Endodermal cell (in vitro differentiated cells): ENCODE results near the gene RSRP1. TPM values are rescaled to one million over a fixed set of nuclear protein-coding genes. Genes with fewer than 3 reads are reported as not detected.

Experiments
- DNase-seq: peaks from one replicate; pipeline ENCODE4 v3.0.0-alpha.2; 2017
- H3K27ac ChIP-seq: 2 replicates; pipeline ENCODE4 v1.5.1; 2013; ENCODE audit warnings: mild to moderate bottlenecking, low read depth, low read length, moderate library complexity
- H3K27me3 ChIP-seq: 2 replicates; pipeline ENCODE4 v1.6.1; 2013; ENCODE audit warnings: mild to moderate bottlenecking, low read length, moderate library complexity; ENCODE audit not compliant: insufficient read depth, control insufficient read depth, poor library complexity, severe bottlenecking
- H3K36me3 ChIP-seq: 2 replicates; pipeline ENCODE4 v1.7.0; 2013; ENCODE audit warnings: mild to moderate bottlenecking, low read length, moderate library complexity; ENCODE audit not compliant: control insufficient read depth, insufficient read depth
- H3K4me1 ChIP-seq: one replicate; pipeline ENCODE4 v1.7.0; 2013; ENCODE audit warnings: low read length; ENCODE audit not compliant: control insufficient read depth, insufficient read depth
- H3K4me3 ChIP-seq: 2 replicates; pipeline ENCODE4 v1.5.1; 2013; ENCODE audit warnings: mild to moderate bottlenecking, low read length, moderate library complexity
- H3K9ac ChIP-seq: 2 replicates; pipeline ENCODE4 v1.6.1; 2013; ENCODE audit warnings: mild to moderate bottlenecking, low read length, moderate library complexity; ENCODE audit not compliant: poor library complexity, severe bottlenecking; ENCODE audit errors: extremely low read depth
- H3K9me3 ChIP-seq: 2 replicates; pipeline ENCODE4 v1.6.1; 2013; ENCODE audit warnings: mild to moderate bottlenecking, low read length, moderate library complexity; ENCODE audit not compliant: control insufficient read depth
- H3K27ac Mint-ChIP-seq: 2 replicates; pipeline ENCODE4 v1.8.0; 2020; ENCODE audit warnings: mixed read lengths
- H3K27me3 Mint-ChIP-seq: 2 replicates; pipeline ENCODE4 v1.8.0; 2021; ENCODE audit warnings: mild to moderate bottlenecking, mixed read lengths; ENCODE audit not compliant: insufficient read depth
- H3K36me3 Mint-ChIP-seq: 2 replicates; pipeline ENCODE4 v1.8.0; 2020; ENCODE audit warnings: low read depth, mixed read lengths
- H3K4me1 Mint-ChIP-seq: 2 replicates; pipeline ENCODE4 v1.8.0; 2020; ENCODE audit warnings: mixed read lengths
- H3K4me3 Mint-ChIP-seq: 2 replicates; pipeline ENCODE4 v1.8.0; 2020; ENCODE audit warnings: mild to moderate bottlenecking, moderate library complexity, mixed read lengths
- H3K9me3 Mint-ChIP-seq: 2 replicates; pipeline ENCODE4 v1.8.0; 2020; ENCODE audit warnings: mild to moderate bottlenecking, mixed read lengths
- WGBS, 2 experiments: methylation state at CpG; one replicate each; pipeline versions ENCODE4 v1.1.5 to v1.1.7; 2013; ENCODE audit warnings: missing lambda C conversion rate in 2 of 2, mixed read lengths in 1 of 2; ENCODE audit not compliant: insufficient coverage in 1 of 2, insufficient read length in 1 of 2; 5-methylcytosine and 5-hydroxymethylcytosine counted together
- total RNA-seq, 2 donors: library from RNA; stranded (reverse); fragmentation: NEBNext Ultra II Directional in 1 of 2; extraction: Animal tissue kit (Norgen Biotek cat#: 25700) in 1 of 2; gene quantifications; 2 replicates in 1 of 2; 3 replicates in 1 of 2; pipeline ENCODE4 v1.2.1, GENCODE V29; 2021
- TF ChIP-seq, protein P1 (sequence below): fragments of 200-600 bp; sonication (generic); conservative IDR thresholded peaks from 2 replicates; pipeline ENCODE4 v1.5.0; 2021; ENCODE audit warnings: antibody characterized with exemption, mild to moderate bottlenecking

RSRP1 gene
- total RNA-seq, 2 donors from 2014 or later: 90.3 to 92.5 TPM

DNA sequence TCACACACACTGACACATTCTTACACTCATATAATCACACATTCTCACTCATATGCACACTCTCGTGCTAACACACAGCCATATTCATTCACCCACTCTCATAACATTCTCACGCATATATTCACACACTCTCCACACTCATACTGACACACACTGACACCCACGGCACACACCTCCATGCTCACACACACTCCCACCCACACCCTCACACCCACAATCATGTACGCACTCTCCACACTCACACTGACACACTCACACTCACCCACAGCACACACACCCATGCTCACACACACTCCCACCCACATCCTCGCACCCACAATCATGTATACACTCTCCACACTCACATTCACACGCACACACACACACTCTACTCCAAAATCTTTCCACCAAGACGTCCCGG, 53.2 kb downstream of the RSRP1 start:
- peaks cover 42% of the 10 kb centered on the region for H3K4me1 Mint-ChIP-seq
- no peak overlapping the region for H3K4me3 Mint-ChIP-seq
- Histone ChIP-seq H3K36me3 (no peaks in the 10 kb centered on the region), H3K27me3 (no peaks in the 10 kb centered on the region), H3K27ac (no peak overlapping the region), H3K9me3 (no peaks in the 10 kb centered on the region), H3K4me1 (peaks cover 16% of the 10 kb centered on the region), H3K9ac (no peak overlapping the region), H3K4me3 (no peak overlapping the region)
- H3K36me3 Mint-ChIP-seq: no peaks in the 10 kb centered on the region
- TF ChIP-seq, protein P1, sequence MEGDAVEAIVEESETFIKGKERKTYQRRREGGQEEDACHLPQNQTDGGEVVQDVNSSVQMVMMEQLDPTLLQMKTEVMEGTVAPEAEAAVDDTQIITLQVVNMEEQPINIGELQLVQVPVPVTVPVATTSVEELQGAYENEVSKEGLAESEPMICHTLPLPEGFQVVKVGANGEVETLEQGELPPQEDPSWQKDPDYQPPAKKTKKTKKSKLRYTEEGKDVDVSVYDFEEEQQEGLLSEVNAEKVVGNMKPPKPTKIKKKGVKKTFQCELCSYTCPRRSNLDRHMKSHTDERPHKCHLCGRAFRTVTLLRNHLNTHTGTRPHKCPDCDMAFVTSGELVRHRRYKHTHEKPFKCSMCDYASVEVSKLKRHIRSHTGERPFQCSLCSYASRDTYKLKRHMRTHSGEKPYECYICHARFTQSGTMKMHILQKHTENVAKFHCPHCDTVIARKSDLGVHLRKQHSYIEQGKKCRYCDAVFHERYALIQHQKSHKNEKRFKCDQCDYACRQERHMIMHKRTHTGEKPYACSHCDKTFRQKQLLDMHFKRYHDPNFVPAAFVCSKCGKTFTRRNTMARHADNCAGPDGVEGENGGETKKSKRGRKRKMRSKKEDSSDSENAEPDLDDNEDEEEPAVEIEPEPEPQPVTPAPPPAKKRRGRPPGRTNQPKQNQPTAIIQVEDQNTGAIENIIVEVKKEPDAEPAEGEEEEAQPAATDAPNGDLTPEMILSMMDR: no peak
- no peaks in the 10 kb centered on the region for H3K27me3 Mint-ChIP-seq
- 91 to 92% methylated on average over 4 to 8 of the region's 8 CpGs for WGBS, 2 experiments
- peak overlapping the region; percentile 32 for H3K27ac Mint-ChIP-seq
- no peaks in the 10 kb centered on the region for H3K9me3 Mint-ChIP-seq
- DNase-seq: no peak

DNA sequence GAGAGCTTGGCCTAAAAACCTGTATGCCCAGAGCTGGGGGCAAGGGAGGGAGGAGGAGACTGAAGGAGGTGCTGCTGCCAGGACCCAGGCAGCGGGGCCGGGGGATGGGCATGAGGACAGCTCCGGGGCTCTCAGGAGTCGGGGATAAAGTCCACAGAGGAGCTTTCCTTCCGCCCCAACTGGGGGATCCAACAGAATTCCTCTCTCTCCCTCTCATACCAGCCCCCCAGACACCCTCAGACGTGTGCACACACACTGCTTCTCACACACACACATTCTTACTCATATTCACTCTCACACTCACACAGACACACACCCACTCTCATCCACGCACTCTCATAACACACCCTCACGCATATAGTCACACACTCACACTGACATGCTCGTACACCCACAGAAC, 54.0 kb downstream of the RSRP1 start:
- no peak overlapping the region for H3K4me3 Mint-ChIP-seq
- 82 to 85% methylated on average over 4 to 9 of the region's 9 CpGs for WGBS, 2 experiments
- no peaks in the 10 kb centered on the region for H3K36me3 ChIP-seq
- peaks cover 34% of the 10 kb centered on the region for H3K4me1 Mint-ChIP-seq
- H3K27me3 ChIP-seq: no peaks in the 10 kb centered on the region
- H3K27me3 Mint-ChIP-seq: no peaks in the 10 kb centered on the region
- H3K27ac Mint-ChIP-seq: no peak overlapping the region
- no peaks in the 10 kb centered on the region for H3K9me3 Mint-ChIP-seq
- TF ChIP-seq, protein P1: no peak
- peaks cover 12% of the 10 kb centered on the region for H3K4me1 ChIP-seq
- no peaks in the 10 kb centered on the region for H3K36me3 Mint-ChIP-seq
- H3K9ac ChIP-seq: peak overlapping the region; percentile 2
- no peaks in the 10 kb centered on the region for H3K9me3 ChIP-seq
- no peak overlapping the region for H3K4me3 ChIP-seq
- H3K27ac ChIP-seq: no peak overlapping the region
- no peak for DNase-seq

Other genes starting within 250 kb of the RSRP1 start
- 10 to 100 TPM; 36.4 to 38.0 TPM for gene SYF2, start 15.0 kb downstream of the RSRP1 start, total RNA-seq
- not detected for gene RHD, start 25.1 kb upstream of the RSRP1 start, total RNA-seq
- gene TMEM50A, start 90.9 kb upstream of the RSRP1 start, total RNA-seq: 10 to 100 TPM; 95.8 to 99.3 TPM
- under 1 TPM; 0.33 to 0.40 TPM for gene RHCE, start 173.4 kb upstream of the RSRP1 start, total RNA-seq
- gene MACO1, start 183.4 kb upstream of the RSRP1 start, total RNA-seq: 10 to 100 TPM; 13.1 to 14.1 TPM